Fibroblast of lung (primary cell): Measurements from ENCODE around the gene SENP1.

Experiments used
- CTCF ChIP-seq, 2 donors: IDR thresholded peaks in 1 of 2; conservative IDR thresholded peaks in 1 of 2; 1 replicate in 1 of 2; 2 replicates in 1 of 2; pipeline ENCODE4 v1.5.1; 2011 to 2012; ENCODE audit warnings: low read length in 2 of 2, control low read depth in 1 of 2, inconsistent platforms in 1 of 2, low read depth in 1 of 2, mild to moderate bottlenecking in 1 of 2
- EZH2 ChIP-seq: IDR thresholded peaks from 2 replicates; pipeline ENCODE4 v1.5.1; 2012; ENCODE audit warnings: low read length, control low read depth, mild to moderate bottlenecking; ENCODE audit errors: missing control alignments

- no peak for TF ChIP-seq EZH2
- no peak for TF ChIP-seq CTCF (conservative IDR thresholded peaks at IDR 0.05 in 1 of 2, IDR thresholded peaks at IDR 0.05 in 1 of 2; ENCODE audit: low read depth in 1 of 2, low read length in 2 of 2)
Observed at GRCh38 chr12:48039151-48039550, 66.7 kb downstream of the SENP1 start.
